ENCODE data around the gene UMAD1.
"Not testable (repeated sequence)": the region's sequence is repeated elsewhere in the genome, so short reads cannot be mapped to it uniquely, and the experiment has no call there.

UMAD1 gene

DNA sequence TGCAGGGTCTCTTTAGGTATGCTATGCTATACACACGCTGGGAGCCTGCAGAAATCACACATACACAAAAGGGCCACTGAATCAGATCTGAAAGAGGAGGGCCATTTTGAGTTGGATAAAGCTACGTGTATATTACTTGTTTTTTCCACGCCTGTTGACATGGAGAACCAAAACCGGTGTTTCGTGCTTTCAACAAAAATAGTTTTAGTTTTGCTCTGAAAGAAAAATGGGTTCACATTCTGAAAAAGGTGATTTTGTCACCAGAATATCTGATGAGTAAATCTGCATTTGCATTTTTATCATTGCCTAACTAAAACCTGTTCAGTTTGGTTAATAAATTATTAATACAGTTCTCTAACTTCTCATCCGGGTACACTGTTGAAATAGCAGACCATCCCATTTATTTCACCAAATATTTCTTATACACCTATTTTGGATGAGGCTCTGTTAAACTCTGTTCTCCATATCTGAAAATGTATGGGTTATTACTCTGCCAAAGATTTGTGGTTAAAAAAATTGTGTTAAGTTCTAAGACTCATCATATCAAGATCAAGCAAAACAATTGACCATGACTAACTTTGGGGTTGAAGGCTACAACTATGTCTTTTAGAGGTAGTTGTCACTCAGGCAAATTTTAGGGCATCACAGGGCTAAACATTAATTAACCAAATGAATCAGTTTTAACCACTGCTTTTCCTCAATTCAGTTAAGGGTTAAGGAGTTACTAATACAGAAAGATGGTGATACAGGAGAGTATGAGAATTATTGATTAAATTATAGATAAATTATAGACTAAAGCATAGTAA lies 179.1 kb downstream of the UMAD1 start:
- H3K4me3 Mint-ChIP-seq = no peak overlapping the region
- no peak for ATAC-seq
- H3K36me3 Mint-ChIP-seq = peaks cover 22% of the 10 kb centered on the region
- peak overlapping the region; percentile 57 for H3K27ac Mint-ChIP-seq
- no peaks in the 10 kb centered on the region for H3K27me3 Mint-ChIP-seq
- H3K4me1 Mint-ChIP-seq = peaks cover 48% of the 10 kb centered on the region
- peaks cover 8% of the 10 kb centered on the region for H3K9me3 Mint-ChIP-seq

DNA sequence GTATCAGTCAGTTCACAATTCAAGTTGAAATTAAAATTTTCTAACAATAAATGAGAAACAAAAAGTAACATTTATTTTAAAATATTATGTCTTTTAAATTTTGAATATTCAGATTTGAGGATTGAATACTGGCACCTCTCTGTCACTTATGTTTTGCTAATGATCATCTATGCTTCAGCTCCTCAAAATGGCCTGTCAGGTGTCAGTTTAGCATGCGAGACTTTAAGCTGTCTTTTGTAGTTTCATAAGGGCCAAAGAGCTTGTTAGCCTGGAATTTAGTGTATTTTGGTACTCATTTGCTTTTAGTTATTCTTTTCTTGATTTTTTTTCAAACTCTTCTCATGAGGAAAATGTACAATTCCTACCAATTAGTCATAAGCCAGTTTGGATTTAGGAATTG lies 179.9 kb downstream of the UMAD1 start:
- H3K9me3 Mint-ChIP-seq = peaks cover 4% of the 10 kb centered on the region
- no peak for ATAC-seq
- no peaks in the 10 kb centered on the region for H3K27me3 Mint-ChIP-seq
- H3K4me1 Mint-ChIP-seq = peaks cover 40% of the 10 kb centered on the region
- H3K27ac Mint-ChIP-seq = peak overlapping the region; percentile 57
- H3K4me3 Mint-ChIP-seq = no peak overlapping the region
- H3K36me3 Mint-ChIP-seq = peaks cover 26% of the 10 kb centered on the region

DNA sequence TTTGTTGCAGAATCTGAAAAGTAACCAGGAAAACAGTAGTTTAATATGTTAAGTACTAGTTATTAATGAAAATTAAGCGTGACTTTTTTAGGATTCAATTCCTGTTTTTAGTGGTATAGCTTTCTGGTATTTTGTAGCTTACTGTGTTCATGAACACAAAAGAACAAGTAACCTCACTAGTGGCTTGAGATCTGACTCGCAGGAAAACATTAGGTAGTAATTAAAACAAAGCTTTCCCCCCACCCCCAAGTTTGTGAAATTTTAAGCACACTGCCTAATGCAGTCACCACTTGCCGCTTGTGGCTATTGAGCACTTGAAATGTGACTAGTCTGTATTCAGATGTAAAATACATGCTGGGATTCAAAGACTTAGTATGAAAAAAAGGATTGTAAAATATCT lies 180.4 kb downstream of the UMAD1 start:
- peak overlapping the region; percentile 30 for H3K27ac Mint-ChIP-seq
- ATAC-seq = peak; percentile 81
- H3K36me3 Mint-ChIP-seq = peaks cover 28% of the 10 kb centered on the region
- H3K4me3 Mint-ChIP-seq = no peak overlapping the region
- H3K27me3 Mint-ChIP-seq = no peaks in the 10 kb centered on the region
- H3K4me1 Mint-ChIP-seq = peaks cover 35% of the 10 kb centered on the region
- peaks cover 4% of the 10 kb centered on the region for H3K9me3 Mint-ChIP-seq

DNA sequence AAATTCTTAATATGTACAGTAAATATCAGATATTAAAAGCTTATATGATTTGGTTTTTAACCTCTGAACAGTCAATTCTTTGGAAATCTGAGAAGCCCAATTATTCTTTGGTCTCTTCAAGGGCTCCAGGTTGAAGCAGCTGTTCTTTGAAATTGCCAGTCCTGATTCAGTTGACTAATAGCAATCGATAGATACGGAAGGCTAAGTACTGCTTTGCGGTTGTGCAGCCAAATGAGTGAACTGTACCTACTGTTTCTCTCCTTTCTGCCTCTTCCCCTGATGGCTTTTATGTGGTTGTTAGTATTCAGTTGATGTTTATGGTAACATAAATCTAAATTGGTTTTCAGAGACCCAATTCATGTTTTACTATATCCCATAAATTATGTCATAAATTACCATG lies 181.0 kb downstream of the UMAD1 start:
- Mint-ChIP-seq H3K27ac (no peak overlapping the region), H3K9me3 (peaks cover 4% of the 10 kb centered on the region), H3K4me1 (peaks cover 29% of the 10 kb centered on the region), H3K4me3 (no peak overlapping the region), H3K36me3 (peaks cover 28% of the 10 kb centered on the region), H3K27me3 (no peaks in the 10 kb centered on the region)
- no peak for ATAC-seq

GRCh38 chr7:7825294-7825693 lies 184.7 kb downstream of the UMAD1 start:
- not testable (repeated sequence) for H3K4me1 Mint-ChIP-seq
- peaks cover 20% of the 10 kb centered on the region for H3K36me3 Mint-ChIP-seq

GRCh38 chr7:7829667-7830066 lies 189.1 kb downstream of the UMAD1 start:
- ATAC-seq = no peak
- H3K4me3 Mint-ChIP-seq = no peak overlapping the region
- no peaks in the 10 kb centered on the region for H3K27me3 Mint-ChIP-seq
- peaks cover 10% of the 10 kb centered on the region for H3K4me1 Mint-ChIP-seq
- H3K36me3 Mint-ChIP-seq = peaks cover 26% of the 10 kb centered on the region
- no peak overlapping the region for H3K27ac Mint-ChIP-seq
- no peaks in the 10 kb centered on the region for H3K9me3 Mint-ChIP-seq

More at GRCh38 chr7:7825294-7825693, 184.7 kb downstream of the UMAD1 start:
- H3K27ac Mint-ChIP-seq, H3K9me3 Mint-ChIP-seq, ATAC-seq, H3K4me3 Mint-ChIP-seq, H3K27me3 Mint-ChIP-seq: not testable (repeated sequence)

- H3K4me1 Mint-ChIP-seq = peaks cover 16% of the 10 kb centered on the region
- no peak for ATAC-seq
- H3K36me3 Mint-ChIP-seq = peaks cover 20% of the 10 kb centered on the region
- no peak overlapping the region for H3K4me3 Mint-ChIP-seq
- no peaks in the 10 kb centered on the region for H3K9me3 Mint-ChIP-seq
- no peaks in the 10 kb centered on the region for H3K27me3 Mint-ChIP-seq
- H3K27ac Mint-ChIP-seq = no peak overlapping the region
Observed at GRCh38 chr7:7830122-7830878, 189.7 kb downstream of the UMAD1 start.

- H3K9me3 Mint-ChIP-seq = no peaks in the 10 kb centered on the region
- no peak for ATAC-seq
- peaks cover 29% of the 10 kb centered on the region for H3K4me1 Mint-ChIP-seq
- H3K27me3 Mint-ChIP-seq = no peaks in the 10 kb centered on the region
- no peak overlapping the region for H3K4me3 Mint-ChIP-seq
- no peak overlapping the region for H3K27ac Mint-ChIP-seq
- peaks cover 18% of the 10 kb centered on the region for H3K36me3 Mint-ChIP-seq
Observed at GRCh38 chr7:7832518-7832917, 192.0 kb downstream of the UMAD1 start.

GRCh38 chr7:7834761-7835160 lies 194.2 kb downstream of the UMAD1 start:
- no peak for ATAC-seq
- H3K27ac Mint-ChIP-seq = no peak overlapping the region
- no peaks in the 10 kb centered on the region for H3K9me3 Mint-ChIP-seq
- no peaks in the 10 kb centered on the region for H3K27me3 Mint-ChIP-seq
- peaks cover 23% of the 10 kb centered on the region for H3K36me3 Mint-ChIP-seq
- no peak overlapping the region for H3K4me3 Mint-ChIP-seq
- H3K4me1 Mint-ChIP-seq = peaks cover 31% of the 10 kb centered on the region

GRCh38 chr7:7841027-7841426 lies 200.5 kb downstream of the UMAD1 start:
- Mint-ChIP-seq H3K27me3 (no peaks in the 10 kb centered on the region), H3K4me3 (no peak overlapping the region), H3K4me1 (peaks cover 14% of the 10 kb centered on the region), H3K36me3 (peaks cover 12% of the 10 kb centered on the region), H3K9me3 (no peaks in the 10 kb centered on the region), H3K27ac (no peak overlapping the region)
- no peak for ATAC-seq

- H3K27me3 Mint-ChIP-seq = no peaks in the 10 kb centered on the region
- H3K9me3 Mint-ChIP-seq = no peaks in the 10 kb centered on the region
- peaks cover 9% of the 10 kb centered on the region for H3K4me1 Mint-ChIP-seq
- peak overlapping the region; percentile 19 for H3K27ac Mint-ChIP-seq
- ATAC-seq = no peak
- H3K4me3 Mint-ChIP-seq = no peak overlapping the region
- peaks cover 12% of the 10 kb centered on the region for H3K36me3 Mint-ChIP-seq
Observed at GRCh38 chr7:7843240-7843639, 202.7 kb downstream of the UMAD1 start.

- Mint-ChIP-seq H3K36me3 (peaks cover 12% of the 10 kb centered on the region), H3K27me3 (no peaks in the 10 kb centered on the region), H3K4me3 (no peak overlapping the region), H3K27ac (peak overlapping the region; percentile 19), H3K9me3 (no peaks in the 10 kb centered on the region), H3K4me1 (peaks cover 13% of the 10 kb centered on the region)
- ATAC-seq = no peak
Observed at GRCh38 chr7:7843972-7844371, 203.4 kb downstream of the UMAD1 start.

DNA sequence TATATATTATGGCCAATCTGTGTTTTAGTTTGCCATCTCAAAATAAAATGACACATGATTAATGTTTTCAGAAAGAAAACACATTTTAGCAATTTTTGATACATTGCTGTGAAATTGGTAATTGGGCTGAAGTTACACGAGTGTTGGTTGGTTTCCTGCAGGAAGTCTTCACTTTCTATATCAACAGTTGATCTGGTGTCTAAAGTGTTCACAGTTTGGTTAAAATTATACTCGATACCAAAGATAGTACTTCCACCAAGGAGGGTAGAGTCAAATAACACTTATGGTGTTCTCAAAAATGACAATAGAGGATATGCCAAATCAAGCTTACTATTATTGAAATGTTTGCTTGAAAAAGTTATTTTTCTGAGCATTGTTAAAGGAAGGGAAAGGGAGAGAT lies 207.7 kb downstream of the UMAD1 start:
- Mint-ChIP-seq H3K27ac (peak overlapping the region; percentile 67), H3K4me3 (no peak overlapping the region), H3K9me3 (no peaks in the 10 kb centered on the region), H3K4me1 (peaks cover 13% of the 10 kb centered on the region), H3K27me3 (no peaks in the 10 kb centered on the region), H3K36me3 (no peaks in the 10 kb centered on the region)
- no peak for ATAC-seq

DNA sequence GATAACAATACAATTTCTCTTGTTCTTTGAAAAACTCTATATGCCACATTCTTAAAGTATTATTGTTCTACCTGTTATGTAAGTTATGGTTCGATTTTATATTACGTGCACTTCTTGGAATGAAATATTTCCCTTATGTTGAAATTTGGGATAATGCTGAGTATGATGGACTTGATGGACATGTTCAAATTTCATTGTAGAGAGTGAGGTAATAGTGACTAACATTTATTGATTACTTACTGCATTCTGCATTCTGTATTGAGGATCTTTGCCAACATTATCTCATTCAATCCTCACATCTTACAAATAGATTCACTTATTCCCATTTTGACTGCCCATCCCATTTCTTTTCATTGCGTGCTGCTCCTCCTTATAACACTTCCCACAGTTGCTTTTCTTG lies 208.3 kb downstream of the UMAD1 start:
- Mint-ChIP-seq H3K27ac (no peak overlapping the region), H3K9me3 (no peaks in the 10 kb centered on the region), H3K4me1 (peaks cover 13% of the 10 kb centered on the region), H3K27me3 (no peaks in the 10 kb centered on the region), H3K4me3 (no peak overlapping the region), H3K36me3 (no peaks in the 10 kb centered on the region)
- no peak for ATAC-seq

GRCh38 chr7:7850150-7850549 lies 209.6 kb downstream of the UMAD1 start:
- no peak for ATAC-seq
- Mint-ChIP-seq H3K9me3 (peaks cover 4% of the 10 kb centered on the region), H3K27ac (no peak overlapping the region), H3K27me3 (no peaks in the 10 kb centered on the region), H3K4me3 (no peak overlapping the region), H3K36me3 (peaks cover 8% of the 10 kb centered on the region), H3K4me1 (peaks cover 13% of the 10 kb centered on the region)

DNA sequence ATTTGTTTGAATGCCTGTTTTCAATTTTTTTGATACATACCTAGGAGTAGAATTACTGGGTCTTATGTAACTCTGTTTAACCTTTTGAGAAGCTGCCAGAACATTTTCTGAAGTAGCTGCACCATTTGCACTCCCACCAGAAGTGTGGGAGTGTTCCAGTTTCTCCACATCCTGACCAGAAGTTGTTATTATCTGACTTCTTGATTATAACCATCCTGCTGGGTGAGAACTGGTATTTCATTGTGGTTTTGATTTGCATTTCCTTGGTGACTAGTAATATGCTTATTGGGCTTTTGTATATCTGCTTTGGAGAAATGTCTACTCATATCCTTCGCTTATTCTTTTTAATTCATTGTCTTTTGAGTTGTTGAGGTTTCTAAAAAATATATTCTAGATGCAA lies 210.8 kb downstream of the UMAD1 start:
- peaks cover 9% of the 10 kb centered on the region for H3K9me3 Mint-ChIP-seq
- no peak overlapping the region for H3K4me3 Mint-ChIP-seq
- H3K4me1 Mint-ChIP-seq = peaks cover 18% of the 10 kb centered on the region
- ATAC-seq = no peak
- H3K27ac Mint-ChIP-seq = no peak overlapping the region
- peaks cover 20% of the 10 kb centered on the region for H3K36me3 Mint-ChIP-seq
- H3K27me3 Mint-ChIP-seq = no peaks in the 10 kb centered on the region

Data from stimulated activated memory B cell treated with anti-CD40 and anti-IgM and Interleukin-4, amounts not matched to agents 10 μg/mL and 1 μg/mL and 100 μg/mL, for 72 hours (primary cell).